Mesendoderm (in vitro differentiated cells): ENCODE measurements around the gene TMCC3.

Experiments used
- DNase-seq: peaks from one replicate; pipeline ENCODE4 v3.0.0; 2013
- H2AK5ac ChIP-seq: 2 replicates; pipeline ENCODE4 v1.6.1; 2013; ENCODE audit warnings: low read length, inconsistent platforms
- H2BK120ac ChIP-seq: 2 replicates; pipeline ENCODE4 v1.6.1; 2013; ENCODE audit warnings: low read depth, mild to moderate bottlenecking, low read length, moderate library complexity, mixed read lengths
- H2BK15ac ChIP-seq: replicated peaks from 2 replicates; pipeline ENCODE4 v1.6.1; 2013; ENCODE audit warnings: low read depth, mild to moderate bottlenecking, moderate library complexity
- H2BK5ac ChIP-seq: 2 replicates; pipeline ENCODE4 v1.6.1; 2013; ENCODE audit warnings: low read length, inconsistent platforms
- H3K18ac ChIP-seq: 2 replicates; pipeline ENCODE4 v1.6.1; 2013; ENCODE audit warnings: mild to moderate bottlenecking, low read length, mixed read lengths
- H3K23ac ChIP-seq: one replicate; pipeline ENCODE4 v1.6.1; 2013; ENCODE audit warnings: low read length
- H3K27ac ChIP-seq: 2 replicates; pipeline ENCODE4 v1.5.1; 2013; ENCODE audit warnings: low read depth, mild to moderate bottlenecking, inconsistent platforms, low read length, moderate library complexity
- H3K27me3 ChIP-seq: 2 replicates; pipeline ENCODE4 v1.6.1; 2013; ENCODE audit warnings: low read length, control low read depth, mild to moderate bottlenecking, inconsistent platforms; ENCODE audit not compliant: insufficient read depth, poor library complexity
- H3K36me3 ChIP-seq: 2 replicates; pipeline ENCODE4 v1.6.1; 2013; ENCODE audit warnings: low read length, inconsistent platforms; ENCODE audit not compliant: control insufficient read depth, insufficient read depth
- H3K4ac ChIP-seq: one replicate; pipeline ENCODE4 v1.6.1; 2013; ENCODE audit warnings: low read depth, mild to moderate bottlenecking, low read length, moderate library complexity
- H3K4me1 ChIP-seq: 2 replicates; pipeline ENCODE4 v1.6.1; 2013; ENCODE audit warnings: low read depth, low read length, inconsistent platforms; ENCODE audit not compliant: control insufficient read depth
- H3K4me2 ChIP-seq: 2 replicates; pipeline ENCODE4 v1.6.1; 2013; ENCODE audit warnings: low read length
- H3K4me3 ChIP-seq: 2 replicates; pipeline ENCODE4 v1.5.1; 2013; ENCODE audit warnings: mild to moderate bottlenecking, low read length
- H3K56ac ChIP-seq: one replicate; pipeline ENCODE4 v1.6.1; 2013; ENCODE audit warnings: low read length
- H3K79me1 ChIP-seq: 2 replicates; pipeline ENCODE4 v1.6.1; 2013; ENCODE audit warnings: low read length, inconsistent platforms
- H3K79me2 ChIP-seq: 2 replicates; pipeline ENCODE4 v1.6.1; 2013; ENCODE audit warnings: mild to moderate bottlenecking, low read length; ENCODE audit not compliant: control insufficient read depth, insufficient read depth
- H3K9ac ChIP-seq: 2 replicates; pipeline ENCODE4 v1.6.1; 2013; ENCODE audit warnings: low read length, inconsistent platforms
- H4K5ac ChIP-seq: one replicate; pipeline ENCODE4 v1.6.1; 2013; ENCODE audit warnings: low read length
- H4K8ac ChIP-seq: one replicate; pipeline ENCODE4 v1.6.1; 2013; ENCODE audit warnings: low read depth, mild to moderate bottlenecking, control low read depth, low read length, moderate library complexity
- WGBS: extraction: QIAGEN DNeasy Blood & Tissue Kit; methylation state at CpG from one replicate; pipeline ENCODE4 v1.1.7; 2013; ENCODE audit warnings: low lambda C conversion rate, missing lambda C conversion rate; ENCODE audit not compliant: insufficient coverage; ENCODE audit errors: extremely low coverage; 5-methylcytosine and 5-hydroxymethylcytosine counted together

Gene TMCC3

GRCh38 chr12:94545935-94546771 is 104.2 kb downstream of the TMCC3 start:
- Histone ChIP-seq H3K27me3 (no peaks in the 10 kb centered on the region), H3K79me1 (no peaks in the 10 kb centered on the region), H3K36me3 (no peaks in the 10 kb centered on the region), H3K56ac (no peak overlapping the region), H2AK5ac (no peak overlapping the region), H3K4me2 (no peak overlapping the region), H3K4me1 (no peaks in the 10 kb centered on the region), H4K5ac (no peak overlapping the region), H3K79me2 (no peaks in the 10 kb centered on the region), H3K4me3 (no peak overlapping the region), H3K4ac (no peak overlapping the region), H3K27ac (no peak overlapping the region), H2BK120ac (no peak overlapping the region), H3K9ac (no peak overlapping the region), H2BK5ac (no peak overlapping the region), H3K23ac (no peak overlapping the region), H2BK15ac (no peak overlapping the region), H3K18ac (no peak overlapping the region), H4K8ac (no peak overlapping the region)
- WGBS, result no CpG with 5 or more reads among the region's 17 CpGs
- DNase-seq, result peak; percentile 89

GRCh38 chr12:94544355-94544754 is 106.0 kb downstream of the TMCC3 start:
- Histone ChIP-seq H2BK120ac (no peak overlapping the region), H3K79me2 (no peaks in the 10 kb centered on the region), H3K4ac (no peak overlapping the region), H3K79me1 (no peaks in the 10 kb centered on the region), H3K23ac (no peak overlapping the region), H3K36me3 (no peaks in the 10 kb centered on the region), H3K27ac (no peak overlapping the region), H2BK15ac (no peak overlapping the region), H4K8ac (no peak overlapping the region), H3K4me2 (no peak overlapping the region), H2BK5ac (no peak overlapping the region), H3K4me3 (no peak overlapping the region), H3K9ac (no peak overlapping the region), H3K18ac (no peak overlapping the region), H4K5ac (no peak overlapping the region), H2AK5ac (no peak overlapping the region), H3K4me1 (no peaks in the 10 kb centered on the region), H3K27me3 (no peaks in the 10 kb centered on the region), H3K56ac (no peak overlapping the region)
- no peak for DNase-seq
- WGBS, result no CpG with 5 or more reads among the region's 4 CpGs

- Histone ChIP-seq H4K8ac (no peak overlapping the region), H3K79me2 (no peaks in the 10 kb centered on the region), H3K9ac (no peak overlapping the region), H3K79me1 (no peaks in the 10 kb centered on the region), H2BK120ac (no peak overlapping the region), H3K4me3 (no peak overlapping the region), H3K27ac (no peak overlapping the region), H4K5ac (no peak overlapping the region), H2BK5ac (no peak overlapping the region), H3K4ac (no peak overlapping the region), H3K4me1 (no peaks in the 10 kb centered on the region), H3K27me3 (no peaks in the 10 kb centered on the region), H3K4me2 (no peak overlapping the region), H3K56ac (no peak overlapping the region), H2BK15ac (no peak overlapping the region), H3K23ac (no peak overlapping the region), H3K18ac (no peak overlapping the region), H2AK5ac (no peak overlapping the region), H3K36me3 (no peaks in the 10 kb centered on the region)
- no peak for DNase-seq
Observed at GRCh38 chr12:94538318-94538717, 112.0 kb downstream of the TMCC3 start.

- Histone ChIP-seq H3K4me1 (no peaks in the 10 kb centered on the region), H3K4ac (no peak overlapping the region), H3K79me1 (no peaks in the 10 kb centered on the region), H3K18ac (no peak overlapping the region), H2BK120ac (no peak overlapping the region), H2BK15ac (no peak overlapping the region), H4K5ac (no peak overlapping the region), H3K9ac (no peak overlapping the region), H3K79me2 (no peaks in the 10 kb centered on the region), H3K36me3 (no peaks in the 10 kb centered on the region), H3K27ac (no peak overlapping the region), H2AK5ac (no peak overlapping the region), H3K4me3 (no peak overlapping the region), H3K56ac (no peak overlapping the region), H3K23ac (no peak overlapping the region), H3K4me2 (no peak overlapping the region), H4K8ac (no peak overlapping the region), H3K27me3 (no peaks in the 10 kb centered on the region), H2BK5ac (no peak overlapping the region)
- no peak for DNase-seq
- WGBS, result no CpG with 5 or more reads among the region's 11 CpGs
Observed at GRCh38 chr12:94536040-94536965, 114.1 kb downstream of the TMCC3 start.

GRCh38 chr12:94535510-94535921 is 114.8 kb downstream of the TMCC3 start:
- Histone ChIP-seq H3K79me1 (no peaks in the 10 kb centered on the region), H3K9ac (no peak overlapping the region), H3K4me1 (no peaks in the 10 kb centered on the region), H2BK120ac (no peak overlapping the region), H4K5ac (no peak overlapping the region), H3K4ac (no peak overlapping the region), H3K79me2 (no peaks in the 10 kb centered on the region), H4K8ac (no peak overlapping the region), H3K56ac (no peak overlapping the region), H3K27ac (no peak overlapping the region), H3K18ac (no peak overlapping the region), H3K4me3 (no peak overlapping the region), H3K23ac (no peak overlapping the region), H3K27me3 (no peaks in the 10 kb centered on the region), H3K36me3 (no peaks in the 10 kb centered on the region), H2BK5ac (no peak overlapping the region), H3K4me2 (no peak overlapping the region), H2BK15ac (no peak overlapping the region), H2AK5ac (no peak overlapping the region)
- no peak for DNase-seq
- WGBS, result no CpG with 5 or more reads among the region's 7 CpGs
